HG03565 (cell line): ENCODE results near the gene SLC30A10.
"Not testable (repeated sequence)": the region's sequence is repeated elsewhere in the genome, so short reads cannot be mapped to it uniquely, and the experiment has no call there.

Experiments used
- ATAC-seq: cut with Tn5 transposase; IDR thresholded peaks from one replicate; pipeline ENCODE4 v1.9.1; 2021; ENCODE audit warnings: mild to moderate bottlenecking, moderate library complexity; ENCODE audit not compliant: unreplicated experiment

The SLC30A10 gene

DNA sequence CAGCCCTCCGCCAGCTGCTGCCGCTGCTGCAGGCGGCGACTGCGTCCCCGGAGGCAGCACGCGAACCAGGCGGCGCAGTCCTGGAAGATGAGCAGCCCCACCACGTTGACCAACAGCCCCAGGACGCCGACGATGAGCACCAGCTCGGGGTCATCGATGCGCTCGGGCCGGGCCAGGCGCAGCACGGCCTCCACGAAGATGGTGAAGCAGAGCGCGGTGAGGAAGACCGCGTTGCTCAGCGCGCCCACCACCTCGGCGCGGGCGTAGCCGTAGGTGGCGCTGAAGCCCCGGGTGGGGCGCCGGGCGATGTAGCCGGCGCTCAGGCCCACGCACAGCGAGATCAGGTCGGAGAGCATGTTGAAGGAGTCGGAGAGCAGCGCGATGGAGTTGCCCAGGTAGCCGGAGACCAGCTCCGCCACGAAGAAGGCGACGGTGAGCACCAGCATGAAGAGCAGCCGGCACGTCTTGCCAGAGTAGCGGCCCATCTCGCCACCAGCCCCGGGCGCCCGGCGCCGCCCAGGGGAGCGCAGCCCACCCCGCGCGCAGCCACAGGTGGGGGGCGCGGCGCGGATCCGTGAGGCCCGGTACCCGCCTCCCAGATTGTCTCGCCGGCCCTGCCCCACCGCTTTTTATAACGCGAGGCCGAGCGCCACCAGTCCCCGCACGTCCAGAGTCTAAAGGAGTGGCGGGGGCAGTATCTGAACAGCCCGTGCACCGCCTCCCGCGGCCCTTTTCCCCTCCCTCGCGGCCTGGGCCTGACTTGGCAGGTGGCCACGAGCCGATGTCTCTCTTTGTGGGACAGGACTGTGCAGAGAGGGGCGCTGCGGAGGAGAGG, at the start of gene SLC30A10:
TSS of gene SLC30A10 (minus strand) at position 602 of the 835 bp plus-strand sequence. CDS start at position 485, 117 bp downstream.
- peak; percentile 45 for ATAC-seq

DNA sequence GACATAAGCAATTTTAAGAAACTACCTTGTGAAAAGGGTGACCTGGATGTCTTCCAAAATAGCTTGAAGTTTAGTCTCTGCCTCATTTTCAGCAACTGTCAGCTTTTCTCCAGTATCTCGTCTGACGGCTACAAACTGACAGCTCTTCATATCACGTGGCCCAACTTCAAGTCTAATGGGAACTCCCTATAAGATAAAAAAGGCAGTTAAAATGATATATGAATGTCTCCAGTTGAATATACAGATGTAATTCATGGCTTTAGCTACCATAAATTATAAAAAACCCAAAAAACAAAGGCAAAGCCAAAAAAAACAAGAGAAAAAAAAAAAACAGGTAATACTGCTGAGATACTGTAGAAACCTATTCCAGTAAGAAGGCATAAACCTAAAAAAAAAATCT, 44.9 kb upstream of the SLC30A10 start:
- ATAC-seq = no peak

DNA sequence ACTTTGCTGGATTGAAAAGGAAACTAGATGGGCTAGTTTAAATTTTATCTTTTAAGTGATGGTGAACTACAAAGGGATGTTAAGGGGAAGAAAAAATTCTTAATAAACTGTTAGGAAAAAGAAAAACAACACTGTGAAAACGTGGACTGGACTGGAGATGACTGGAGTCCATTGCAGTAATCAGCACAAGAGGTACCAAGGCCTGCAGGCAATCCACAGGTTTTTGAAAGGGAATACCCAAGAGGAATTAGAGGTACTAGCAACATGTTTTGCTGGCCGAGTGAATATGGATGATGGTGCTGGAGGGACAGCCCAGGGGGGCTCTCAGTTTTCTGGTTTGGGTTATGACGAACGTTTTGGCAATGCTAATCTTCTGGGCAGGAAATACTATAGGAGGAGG, 39.0 kb upstream of the SLC30A10 start:
- ATAC-seq = no peak

DNA sequence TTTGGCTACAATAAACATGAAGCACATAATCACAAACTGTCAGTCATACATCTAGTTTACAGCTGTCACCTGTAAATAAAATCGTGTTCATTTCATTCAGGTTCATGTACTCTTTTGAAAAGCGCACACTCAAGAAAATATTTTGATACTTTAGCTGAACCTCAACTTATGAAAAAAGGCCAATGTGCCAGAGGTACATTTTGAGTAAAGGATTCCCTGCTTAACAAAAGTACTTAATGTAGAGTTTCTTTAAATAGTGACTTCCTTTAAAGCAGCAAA, 37.7 kb upstream of the SLC30A10 start:
- no peak for ATAC-seq

DNA sequence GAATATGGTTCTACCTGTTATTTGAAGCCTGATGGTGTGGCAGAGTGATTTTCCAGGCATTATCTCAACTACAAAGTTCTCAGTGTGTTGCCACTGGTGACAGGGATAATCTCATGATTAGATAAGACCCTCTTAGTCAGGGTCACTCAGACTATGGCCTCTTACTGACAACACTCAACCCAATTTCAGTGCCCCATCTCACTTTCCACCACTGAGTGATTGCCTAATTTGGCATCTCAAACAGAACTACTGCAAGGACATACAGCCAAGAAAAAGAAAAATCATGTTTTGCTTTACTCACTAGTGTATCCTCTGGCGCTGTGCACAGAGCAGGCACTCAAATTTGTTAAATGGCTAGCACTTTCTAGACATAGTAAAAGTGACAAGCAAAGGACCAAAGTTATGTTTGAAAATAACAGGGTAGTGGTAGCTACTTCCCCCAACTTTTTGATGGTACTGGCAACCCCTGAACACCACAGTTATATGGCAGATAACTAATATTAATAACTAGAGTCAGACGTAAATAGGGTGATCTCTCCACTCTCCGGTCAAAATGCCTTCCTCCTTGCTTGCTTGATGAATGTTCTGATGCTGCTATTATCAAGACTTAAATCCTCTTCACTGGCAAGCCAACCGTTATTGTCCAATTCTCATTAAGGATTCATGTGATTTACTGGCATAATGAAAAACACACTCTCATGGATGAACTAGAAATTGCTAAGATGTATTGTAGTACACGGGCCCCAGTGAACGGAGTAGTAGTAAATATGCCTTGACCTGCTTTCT, 37.1 kb upstream of the SLC30A10 start:
- ATAC-seq = no peak

DNA sequence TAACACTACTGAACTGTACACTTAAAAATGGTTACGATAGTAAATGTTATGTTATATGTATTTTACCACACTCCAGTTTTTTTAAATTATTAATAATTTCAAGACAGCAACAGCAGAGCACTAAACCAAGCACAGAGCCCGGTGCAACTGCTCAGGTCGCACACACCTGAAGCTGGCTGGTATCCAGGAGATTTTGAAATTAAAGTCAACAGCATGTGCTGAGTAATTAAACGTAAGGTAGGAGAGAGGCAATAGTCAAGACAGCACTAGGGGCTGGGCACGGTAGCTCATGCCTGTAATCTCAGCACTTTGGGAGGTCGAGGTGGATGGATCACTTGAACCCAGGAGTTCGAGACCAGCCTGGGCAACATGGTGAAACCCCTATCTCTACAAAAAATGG, 35.1 kb upstream of the SLC30A10 start:
- ATAC-seq = no peak

DNA sequence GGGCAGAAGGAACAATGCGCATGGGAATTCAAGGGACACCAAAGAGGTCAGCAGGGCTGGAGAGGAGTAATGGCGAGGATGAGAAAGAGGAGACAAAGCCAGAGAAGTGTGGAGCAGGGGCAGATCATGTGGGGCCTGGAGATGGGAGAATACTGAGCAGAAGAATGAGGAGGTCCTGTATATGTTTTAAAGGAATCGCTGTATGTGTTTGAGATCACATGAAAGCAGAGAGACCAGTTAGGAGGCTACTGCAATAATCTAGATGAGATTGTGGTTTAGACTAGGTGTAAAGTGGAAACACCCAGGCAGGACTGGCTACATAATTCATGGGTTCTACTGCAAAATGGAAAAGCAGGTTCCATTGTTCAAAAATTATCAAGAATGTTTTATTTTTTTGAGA, 33.3 kb upstream of the SLC30A10 start:
- no peak for ATAC-seq

DNA sequence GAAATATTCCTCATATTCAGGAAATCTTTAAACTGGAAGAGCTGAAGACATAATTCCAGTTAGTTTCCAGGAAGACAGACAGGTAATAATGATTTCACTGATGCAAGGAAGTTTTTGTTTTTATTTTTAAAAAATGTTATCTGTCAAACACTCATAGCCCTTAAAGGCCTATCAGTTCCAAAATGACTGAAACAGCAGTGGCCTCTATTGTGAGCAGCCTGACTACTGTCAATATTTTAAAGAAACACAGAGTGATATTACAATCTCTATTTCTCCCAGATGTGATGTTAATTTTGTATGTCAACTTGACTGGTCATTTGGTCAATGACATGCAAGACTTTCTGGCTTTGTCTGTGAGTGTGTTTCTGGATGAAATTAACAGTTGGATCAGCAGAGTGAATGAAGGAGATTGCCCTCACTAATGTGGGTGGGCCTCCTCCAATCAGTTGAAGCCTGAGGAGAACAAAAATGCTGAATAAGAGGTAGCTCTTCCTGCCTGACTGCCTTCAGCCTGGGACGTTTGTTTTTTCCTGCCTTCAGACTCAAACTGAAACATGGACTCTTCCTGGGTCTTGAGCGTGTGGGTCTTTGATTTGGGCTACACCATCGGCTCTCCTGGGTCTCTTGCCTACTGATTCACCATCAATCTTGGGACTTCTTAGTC, 31.3 kb upstream of the SLC30A10 start:
- ATAC-seq = no peak

DNA sequence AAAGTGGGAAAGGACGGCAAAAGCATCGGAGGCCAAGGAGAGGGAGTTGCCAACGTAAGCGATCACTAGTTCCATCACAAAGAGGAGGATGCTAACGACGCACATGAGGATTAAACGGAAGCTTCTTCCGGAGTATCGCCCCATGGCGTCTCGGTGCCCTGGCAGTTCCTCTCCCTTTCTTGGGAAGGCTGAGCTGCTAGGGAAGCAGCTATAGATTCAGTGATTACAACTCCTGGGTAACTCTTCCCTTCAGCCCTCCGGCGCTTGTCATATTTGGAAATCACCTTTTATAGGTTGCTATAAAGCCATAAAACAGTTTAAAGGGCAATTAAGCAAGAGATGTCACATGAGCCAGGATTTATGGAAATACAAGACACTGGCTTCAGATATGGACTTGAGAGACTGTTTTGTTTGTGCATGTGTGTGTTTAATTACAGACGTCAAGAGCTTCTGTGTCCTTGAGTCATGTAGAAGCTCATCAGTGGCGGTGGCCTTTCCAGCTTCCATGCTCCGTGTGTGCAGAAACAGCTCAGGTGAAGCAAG, 30.6 kb upstream of the SLC30A10 start:
- ATAC-seq = no peak

DNA sequence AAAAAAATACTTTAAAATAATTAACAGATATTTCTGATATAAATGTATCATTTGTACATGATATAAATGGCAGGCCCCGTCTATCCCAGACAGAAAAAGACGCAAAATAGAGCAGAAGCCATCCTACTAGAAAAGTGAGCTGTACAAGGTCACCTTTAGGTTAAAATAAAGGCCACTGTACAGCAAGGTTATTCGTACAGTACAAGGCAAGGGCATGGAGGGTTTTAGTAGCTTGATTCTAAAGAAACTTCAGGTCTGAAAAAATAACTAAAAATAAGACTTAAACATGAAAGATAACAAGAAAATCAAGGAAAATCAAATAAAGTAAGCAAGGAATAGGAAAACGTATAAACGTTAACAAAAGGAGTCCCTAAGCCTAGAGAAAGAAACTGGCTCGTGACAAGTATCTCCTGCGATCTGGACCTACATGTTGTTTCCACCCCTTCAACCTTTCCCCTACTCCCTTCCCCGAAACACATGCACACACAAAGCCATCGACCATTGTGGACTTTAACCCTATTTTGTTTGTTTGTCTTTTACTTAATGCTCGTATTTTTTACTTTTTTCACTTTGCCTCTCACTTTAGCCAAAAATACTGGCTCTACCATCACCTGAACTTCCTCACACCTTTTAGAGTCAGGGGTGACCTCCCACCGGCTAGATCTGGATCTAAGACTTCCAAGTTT, 26.5 kb upstream of the SLC30A10 start:
- no peak for ATAC-seq

DNA sequence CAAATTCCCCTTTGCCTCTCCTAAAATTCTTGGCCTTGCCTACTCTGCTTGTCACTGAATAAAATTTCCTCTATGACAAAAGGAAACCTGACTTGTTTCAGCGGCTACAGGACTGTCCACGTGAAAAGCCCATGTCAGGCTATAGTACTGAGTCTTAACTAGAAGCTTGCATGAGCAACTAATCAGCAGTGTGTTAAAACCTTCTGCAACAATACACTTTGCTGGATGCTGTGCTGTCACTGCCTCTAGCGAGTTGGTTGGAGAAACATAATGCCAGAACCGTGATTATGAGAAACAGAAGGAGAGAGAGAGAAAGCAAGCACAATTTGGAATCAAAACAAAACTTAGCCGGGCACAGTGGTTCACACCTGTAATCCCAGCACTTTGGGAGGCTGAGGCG, 25.7 kb upstream of the SLC30A10 start:
- no peak for ATAC-seq

DNA sequence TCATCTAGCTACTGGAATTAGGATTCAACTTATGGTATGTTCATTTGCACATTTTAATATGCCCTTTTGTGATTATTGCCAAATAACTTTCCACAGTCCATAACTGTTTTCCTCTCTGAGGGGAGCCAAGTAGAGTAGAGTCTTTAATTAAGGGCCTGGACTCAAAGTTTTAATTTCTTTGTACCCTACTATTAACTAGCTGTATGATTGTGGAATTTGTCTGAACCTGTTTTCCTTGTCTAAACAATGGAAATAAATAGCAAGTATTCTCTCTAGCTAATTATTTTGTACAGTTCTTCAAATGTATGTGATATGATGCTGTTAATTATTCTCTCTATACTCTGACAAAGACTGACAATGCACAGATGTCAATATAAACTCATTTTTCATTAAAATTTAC, 24.0 kb upstream of the SLC30A10 start:
- ATAC-seq = no peak

DNA sequence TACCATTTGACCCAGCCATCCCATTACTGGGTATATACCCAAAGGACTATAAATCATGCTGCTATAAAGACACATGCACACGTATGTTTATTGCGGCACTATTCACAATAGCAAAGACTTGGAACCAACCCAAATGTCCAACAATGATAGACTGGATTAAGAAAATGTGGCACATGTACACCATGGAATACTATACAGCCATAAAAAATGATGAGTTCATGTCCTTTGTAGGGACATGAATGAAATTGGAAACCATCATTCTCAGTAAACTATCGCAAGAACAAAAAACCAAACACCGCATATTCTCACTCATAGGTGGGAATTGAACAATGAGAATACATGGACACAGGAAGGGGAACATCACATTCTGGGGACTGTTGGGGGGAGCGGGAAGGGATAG, 20.9 kb upstream of the SLC30A10 start:
- not testable (repeated sequence) for ATAC-seq

DNA sequence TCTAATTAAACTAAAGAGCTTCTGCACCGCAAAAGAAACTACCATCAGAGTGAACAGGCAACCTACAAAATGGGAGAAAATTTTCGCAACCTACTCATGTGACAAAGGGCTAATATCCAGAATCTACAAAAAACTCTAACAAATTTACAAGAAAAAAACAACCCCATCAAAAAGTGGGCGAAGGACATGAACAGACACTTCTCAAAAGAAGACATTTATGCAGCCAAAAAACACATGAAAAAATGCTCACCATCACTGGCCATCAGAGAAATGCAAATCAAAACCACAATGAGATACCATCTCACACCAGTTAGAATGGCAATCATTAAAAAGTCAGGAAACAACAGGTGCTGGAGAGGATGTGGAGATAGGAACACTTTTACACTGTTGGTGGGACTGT, 20.4 kb upstream of the SLC30A10 start:
- not testable (repeated sequence) for ATAC-seq

DNA sequence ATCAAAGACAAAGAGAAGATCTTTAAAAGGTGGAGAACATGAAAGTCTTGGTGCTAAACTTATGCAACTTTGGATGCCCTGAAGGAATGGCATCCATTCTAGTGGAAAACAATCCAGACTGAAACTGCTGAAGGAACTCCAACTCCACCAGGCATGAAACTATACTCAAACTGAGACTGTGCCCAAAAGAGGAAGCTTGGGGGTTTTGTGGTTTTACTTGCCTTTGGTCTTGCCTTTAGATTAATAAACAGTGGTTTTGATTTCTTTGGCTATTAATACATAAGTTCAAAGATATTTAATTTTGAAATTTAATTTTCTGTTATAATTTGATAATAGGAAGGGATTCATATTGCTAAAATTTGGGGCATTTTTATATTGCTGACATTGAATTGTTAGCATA, 17.4 kb upstream of the SLC30A10 start:
- peak; percentile 40 for ATAC-seq

DNA sequence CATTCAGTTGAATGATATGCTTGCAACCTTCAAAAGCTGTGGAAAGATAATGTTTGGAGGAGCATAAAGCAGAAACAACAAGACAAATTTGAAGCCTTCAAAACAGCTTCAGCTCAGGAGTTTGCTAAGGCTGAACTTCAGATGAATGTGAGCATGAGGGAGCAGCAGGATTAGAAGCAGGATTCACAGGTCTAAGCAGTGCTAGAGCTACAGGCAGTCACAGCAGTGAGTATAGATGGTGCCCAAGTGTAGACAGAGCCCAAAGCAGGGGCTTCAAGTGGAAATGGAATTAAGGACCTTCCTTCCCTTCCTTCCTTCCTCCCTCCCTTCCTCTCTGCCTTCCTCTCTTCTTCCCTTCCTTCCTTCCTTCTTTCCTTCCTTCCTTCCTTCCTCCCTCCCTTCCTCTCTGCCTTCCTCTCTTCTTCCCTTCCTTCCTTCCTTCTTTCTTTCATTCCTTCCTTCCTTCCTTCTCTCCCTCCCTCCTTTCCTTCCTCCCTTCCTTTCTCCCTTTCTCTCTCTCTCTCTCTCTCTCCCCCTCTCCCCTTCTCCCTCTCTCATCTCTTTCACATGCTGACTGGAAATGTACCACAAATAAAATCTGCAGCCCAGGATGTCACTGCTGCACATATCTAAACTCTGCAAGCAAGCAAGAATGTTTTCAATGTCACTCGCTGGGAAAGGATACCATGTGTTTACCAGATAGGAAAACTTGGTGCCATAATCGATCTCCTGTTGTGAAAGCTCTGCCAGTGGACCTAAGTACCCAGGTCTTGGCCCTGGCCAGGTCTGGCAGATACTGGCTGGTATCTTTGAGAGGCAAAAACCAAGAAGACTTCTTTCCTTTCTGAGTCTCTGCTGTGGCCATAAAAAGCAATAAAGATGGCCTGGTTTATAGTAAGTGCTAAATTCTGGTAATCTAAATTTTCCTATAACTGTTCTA, 13.1 kb upstream of the SLC30A10 start:
- no peak for ATAC-seq

DNA sequence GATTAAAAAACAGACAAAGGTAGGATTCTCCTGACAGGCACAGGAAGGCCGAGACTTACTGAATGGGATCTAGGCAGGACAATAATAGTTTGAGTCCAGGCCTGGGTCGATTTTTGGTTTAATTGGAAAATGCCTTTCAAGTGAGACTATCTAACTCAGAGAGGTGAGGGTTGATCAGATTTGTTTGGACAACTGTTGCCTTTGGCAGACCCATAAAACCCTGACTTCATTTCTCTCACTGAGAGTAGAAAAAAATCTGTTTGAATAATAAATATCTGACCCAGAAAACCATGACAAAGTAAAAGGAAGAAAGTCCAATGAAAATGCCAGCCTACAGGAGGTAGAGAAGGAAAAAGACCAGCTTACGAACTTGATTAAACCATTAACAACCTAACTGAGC, 12.3 kb upstream of the SLC30A10 start:
- no peak for ATAC-seq

DNA sequence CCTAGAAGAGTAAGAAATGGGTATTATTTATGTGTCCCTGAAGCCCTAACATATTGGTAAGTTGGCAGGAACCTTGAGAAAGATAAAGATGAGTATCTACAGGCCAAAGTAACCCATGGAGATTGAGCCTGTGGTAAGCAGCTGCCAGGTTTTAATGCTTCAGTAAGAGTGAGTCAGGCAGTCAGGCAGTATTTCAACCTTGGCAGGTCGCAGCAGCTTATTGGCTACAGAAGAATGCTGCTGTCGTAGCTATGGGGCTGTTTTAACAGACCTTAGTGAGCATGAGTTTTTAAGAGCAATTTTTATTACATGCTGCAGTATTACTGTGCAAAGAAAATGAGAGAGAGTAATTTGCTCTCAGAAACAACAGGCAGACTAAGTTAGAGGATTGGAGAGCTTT, 10.3 kb upstream of the SLC30A10 start:
- ATAC-seq = no peak

DNA sequence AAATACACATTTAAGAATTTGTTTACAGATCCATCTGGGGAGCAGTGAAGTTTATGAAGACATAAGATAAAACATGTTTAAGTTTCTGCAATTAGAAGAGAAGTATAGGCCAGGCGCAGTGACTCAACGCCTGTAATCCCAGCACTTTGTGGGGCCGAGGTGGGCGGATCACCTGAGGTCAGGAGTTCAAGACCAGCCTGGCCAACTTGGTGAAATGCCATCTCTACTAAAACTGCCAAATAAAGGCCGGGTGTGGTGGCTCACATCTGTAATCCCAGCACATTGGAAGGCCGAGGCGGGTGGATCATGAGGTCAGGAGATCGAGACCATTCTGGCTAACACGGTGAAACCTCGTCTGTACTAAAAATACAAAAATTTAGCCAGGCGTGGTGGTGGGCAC, 5.4 kb upstream of the SLC30A10 start:
- not testable (repeated sequence) for ATAC-seq

DNA sequence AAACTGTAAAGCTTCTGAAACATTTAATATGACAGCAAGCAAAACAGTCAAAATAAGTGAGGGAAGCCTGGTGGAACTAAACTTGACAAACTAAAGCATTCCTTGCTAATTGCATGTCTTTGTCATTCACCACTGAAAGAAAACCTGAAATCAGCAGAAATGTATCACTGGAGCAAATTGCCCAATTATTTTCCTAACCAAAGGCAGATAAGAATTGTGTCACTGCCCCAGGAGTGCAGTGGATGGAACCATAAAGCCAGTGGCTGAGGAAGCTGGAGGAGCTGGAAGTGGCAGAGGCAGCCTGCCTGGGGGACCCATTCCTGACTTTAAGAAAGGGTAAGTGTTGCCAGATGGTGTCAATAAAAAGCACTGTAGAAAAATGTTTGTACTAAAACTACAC, 2.7 kb upstream of the SLC30A10 start:
- no peak for ATAC-seq
